Panc1 (cell line): ENCODE results near the gene PAGR1. TPM values are rescaled to one million over a fixed set of nuclear protein-coding genes. Genes with fewer than 3 reads are reported as not detected.

Experiments
- ATAC-seq: fragments of 200-7000 bp; cut with Tn5 transposase; 2 replicates; pipeline ENCODE4 v1.9.1; 2020; ENCODE audit warnings: mild to moderate bottlenecking, moderate library complexity
- BruUV-seq: library from RNA; stranded (reverse); fragments of 400-500 nt; replicated peaks from 2 replicates; lab custom pipeline; 2021; lab: Mats Ljungman, UMichigan
- CTCF ChIA-PET: fragments of 300-600 bp; sonication (Branson Sonifier 250); formaldehyde crosslinking; loops from one replicate; lab custom pipeline; 2022; ENCODE audit warnings: antibody characterized with exemption; lab: Charles Lee
- POLR2A ChIA-PET: fragments of 300-600 bp; sonication (Branson Sonifier 250); formaldehyde crosslinking; loops from one replicate; lab custom pipeline; 2022; ENCODE audit warnings: antibody characterized with exemption; lab: Charles Lee
- DNase-seq: peaks from one replicate; pipeline ENCODE4 v3.0.0-alpha.2; 2010; ENCODE audit warnings: low read depth, low spot score
- H3K27ac ChIP-seq: 2 replicates; pipeline ENCODE4 v1.5.1; 2011; ENCODE audit warnings: mild to moderate bottlenecking, low read length, inconsistent platforms
- H3K27me3 ChIP-seq: fragments of 200-500 bp; sonication (Bioruptor generic); 2 replicates; pipeline ENCODE4 v1.6.0; 2014; ENCODE audit warnings: low read length, inconsistent platforms; ENCODE audit not compliant: control insufficient read depth, insufficient read depth
- H3K36me3 ChIP-seq: fragments of 200-500 bp; sonication (Bioruptor generic); 2 replicates; pipeline ENCODE4 v1.5.1; 2014; ENCODE audit warnings: inconsistent platforms, mild to moderate bottlenecking, low read length, moderate library complexity; ENCODE audit not compliant: control insufficient read depth, insufficient read depth
- H3K4me1 ChIP-seq: 2 replicates; pipeline ENCODE4 v1.5.1; 2011; ENCODE audit warnings: inconsistent platforms, mild to moderate bottlenecking, low read length, moderate library complexity; ENCODE audit not compliant: control insufficient read depth, insufficient read depth
- H3K4me3 ChIP-seq, 2 experiments: 2 replicates each; pipeline ENCODE4 v1.5.1; 2011 to 2012; ENCODE audit warnings: low read depth in 2 of 2, low read length in 2 of 2, mild to moderate bottlenecking in 2 of 2, inconsistent platforms in 1 of 2, moderate library complexity in 1 of 2
- H3K9me3 ChIP-seq: fragments of 200-500 bp; sonication (Bioruptor generic); 2 replicates; pipeline ENCODE4 v1.5.1; 2014; ENCODE audit warnings: low read depth, mild to moderate bottlenecking, inconsistent platforms, low read length, moderate library complexity; ENCODE audit not compliant: control insufficient read depth, insufficient read depth
- CTCF ChIP-seq: fragments of 450-650 bp; IDR thresholded peaks from 2 replicates; pipeline ENCODE4 v1.5.1; 2017; ENCODE audit warnings: mild to moderate bottlenecking
- POLR2AphosphoS5 ChIP-seq: IDR thresholded peaks from 2 replicates; pipeline ENCODE4 v1.6.1; 2012; ENCODE audit warnings: mild to moderate bottlenecking, low read depth, low read length, moderate library complexity
- REST ChIP-seq, 2 experiments: IDR thresholded peaks; 2 replicates each; pipeline ENCODE4 v1.6.1; 2011 to 2012; ENCODE audit warnings: low read depth in 2 of 2, control low read depth in 1 of 2, low read length in 1 of 2, mild to moderate bottlenecking in 1 of 2, moderate library complexity in 1 of 2; ENCODE audit not compliant: insufficient read depth in 1 of 2
- SIN3A ChIP-seq: IDR thresholded peaks from 2 replicates; pipeline ENCODE4 v1.6.1; 2012; ENCODE audit warnings: low read depth, mild to moderate bottlenecking, low read length, moderate library complexity, borderline replicate concordance; ENCODE audit not compliant: insufficient read depth
- TCF7L2 ChIP-seq: IDR thresholded peaks from 2 replicates; pipeline ENCODE4 v1.6.1; 2011; ENCODE audit warnings: mild to moderate bottlenecking, low read depth, low read length, inconsistent platforms
- in situ Hi-C: cut with HindIII; loops from 2 replicates; pipeline ENCODE4 v1.10.0; 2016; ENCODE audit warnings: low sequenced_read_pairs, low pct_unique_long_range_greater_than_20kb
- intact Hi-C: fragments of 100-400 bp; cut with micrococcal nuclease; formaldehyde crosslinking; loops from one replicate; pipeline ENCODE4 v1.10.0; 2022; ENCODE audit not compliant: unreplicated experiment
- total RNA-seq: library from RNA; stranded (reverse); gene quantifications from one replicate; pipeline ENCODE4 v1.2.1, GENCODE V29; 2021; ENCODE audit not compliant: unreplicated experiment

Gene PAGR1
- total RNA-seq, 1 experiment from 2014 or later, result 42.5 TPM

- no peaks in the 10 kb centered on the region for H3K9me3 ChIP-seq
- no peaks in the 10 kb centered on the region for H3K27me3 ChIP-seq
- in situ Hi-C loops, result no loop called here
- ATAC-seq, result peak; percentile 69
- H3K36me3 ChIP-seq, result peaks cover 12% of the 10 kb centered on the region
- peak overlapping the region; percentile 97 for H3K27ac ChIP-seq
- TF ChIP-seq CTCF (no peak), SIN3A (peak; percentile 95; the same call in 1 of the 2 replicates), REST (IDR thresholded peaks at IDR 0.05; ENCODE audit: insufficient read depth in 1 of 2, low read depth in 2 of 2, low read length in 1 of 2) (peak in 1 of 2 experiments; percentile 31; a peak in 1 of 4 replicates), POLR2AphosphoS5 (peak; percentile 92)
- H3K4me3 ChIP-seq, result peak overlapping the region; percentile 57 to 69
- BruUV-seq, result no TSS peak
- ChIA-PET POLR2A (interaction anchor here (0.7 kb wide), 1 partner anchor 15 kb away, joined by 4 read pairs; no protein-coding TSS in a partner anchor), CTCF (no interaction called here)
- peaks cover 28% of the 10 kb centered on the region for H3K4me1 ChIP-seq
- no peak for DNase-seq
- intact Hi-C loops, result no loop called here
These were observed 10.5 kb upstream of the PAGR1 start for GRCh38 chr16:29805232-29806098.

- intact Hi-C loops (no loop called here), in situ Hi-C loops (no loop called here)
- BruUV-seq, result no TSS peak
- peak within 1 kb of the TSS; percentile 97 for H3K27ac ChIP-seq
- DNase-seq (no peak), ATAC-seq (peak; percentile 5)
- peaks cover 33% of the 10 kb centered on the region for H3K4me1 ChIP-seq
- peak within 1 kb of the TSS; percentile 83 to 89 for H3K4me3 ChIP-seq
- H3K9me3 ChIP-seq, result no peaks in the 10 kb centered on the region
- POLR2A ChIA-PET, result interaction anchor here (0.7 kb wide), 1 partner anchor 16 kb away, joined by 4 read pairs; no protein-coding TSS in a partner anchor
- TF ChIP-seq POLR2AphosphoS5 (no peak), TCF7L2 (no peak), REST (IDR thresholded peaks at IDR 0.05; ENCODE audit: insufficient read depth in 1 of 2, low read depth in 2 of 2, low read length in 1 of 2) (no peak), CTCF (no peak), SIN3A (no peak)
- CTCF ChIA-PET, result no interaction called here
- peaks cover 11% of the 10 kb centered on the region for H3K36me3 ChIP-seq
- no peaks in the 10 kb centered on the region for H3K27me3 ChIP-seq
These were observed 9.8 kb upstream of the PAGR1 start, which contains the start of gene MAZ for GRCh38 chr16:29806099-29806579. Gene MAZ, plus strand, starts transcription at chr16:29806529. Its CDS starts 173 bp downstream, at chr16:29806702.
